ENCODE measurements around the gene GID4. TPM values are rescaled to one million over a fixed set of nuclear protein-coding genes. Genes with fewer than 3 reads are reported as not detected.

The GID4 gene
- total and polyA plus RNA-seq, 9 of the 15 experiments (the other 6 are each of a cell fraction or from before 2014, with no cell fraction given), result 1.2 to 6.4 (median 3.7) TPM

- Histone ChIP-seq H3K9ac (ENCODE audit: insufficient read depth in 1 of 2, low read depth in 2 of 2, low read length in 2 of 2) (no peak overlapping the region), H3K79me2 (ENCODE audit: control insufficient read depth, insufficient read depth, low read length) (peaks cover 24% of the 10 kb centered on the region), H3K4me3 (no peak overlapping the region), H3K27me3 (ENCODE audit: control insufficient read depth in 2 of 2, insufficient read depth in 2 of 2, low read length in 2 of 2) (no peaks in the 10 kb centered on the region), H3K4me1 (replicated peaks in 1 of 2; ENCODE audit: control insufficient read depth in 2 of 2, insufficient read depth in 2 of 2, low read length in 2 of 2) (peaks cover 3 to 13% of the 10 kb centered on the region in 2 experiments; a peak in 4 of 5 replicates), H3K9me3 (replicated peaks; ENCODE audit: control insufficient read depth, insufficient read depth, low read depth, low read length) (no peaks in the 10 kb centered on the region), H2AFZ (ENCODE audit: low read depth, low read length) (no peak overlapping the region), H3K9me1 (ENCODE audit: control insufficient read depth, insufficient read depth, low read length) (no peaks in the 10 kb centered on the region), H3K27ac (ENCODE audit: extremely low read depth, low read depth, low read length) (no peak overlapping the region), H3K4me2 (ENCODE audit: insufficient read depth, low read length) (no peak overlapping the region), H4K20me1 (replicated peaks; ENCODE audit: control insufficient read depth, insufficient read depth, low read length) (no peaks in the 10 kb centered on the region), H3K36me3 (ENCODE audit: control insufficient read depth, insufficient read depth, low read length) (peaks cover 34% of the 10 kb centered on the region; the same call in 2 of the 3 replicates)
- ChIA-PET POLR2A (interaction anchor here (0.6 to 2.2 kb wide), 5 partner anchors 11 to 51 kb away, joined by 3 to 9 read pairs (median 5); no protein-coding TSS in a partner anchor), CTCF (ENCODE audit: low intra/inter-chr PET ratio) (no interaction called here)
- FAIRE-seq (no peak), ATAC-seq (no peak), DNase-seq (ENCODE audit: extremely low read depth in 1 of 4, low spot score in 3 of 4) (no peak)
- in situ Hi-C loops (cut with MboI), result no loop called here
- BruUV-seq (replicated peaks), result no TSS peak
- intact Hi-C loops (cut with micrococcal nuclease), result loop anchor here (5.0 kb wide), 1 partner anchor 47 kb away; no protein-coding TSS in a partner anchor
- no CpG with 5 or more reads among the region's 2 CpGs for WGBS (ENCODE audit: insufficient coverage, low coverage, missing lambda C conversion rate)
- TF ChIP-seq EWSR1 (IDR thresholded peaks at IDR 0.05; ENCODE audit: borderline replicate concordance, low read depth, partially characterized antibody) (no peak), ZNF707 (CRISPR knock-in tag; conservative IDR thresholded peaks at IDR 0.05) (no peak), RBM25 (IDR thresholded peaks at IDR 0.05; ENCODE audit: low read depth, low read length, severe bottlenecking) (peak; percentile 81), PHB (CRISPR knock-in tag; IDR thresholded peaks at IDR 0.05) (no peak), BCOR (IDR thresholded peaks at IDR 0.05) (0 out of 2 replicates have a peak, but pooled peaks have one; percentile 35), ZNF274 (IDR thresholded peaks at IDR 0.05; ENCODE audit: borderline replicate concordance, low read depth, low read length) (no peak), ZNF282 (CRISPR knock-in tag; IDR thresholded peaks at IDR 0.05) (no peak), ZNF445 (CRISPR knock-in tag; IDR thresholded peaks at IDR 0.05; ENCODE audit: low read depth) (no peak), ZNF277 (CRISPR knock-in tag; IDR thresholded peaks at IDR 0.05; ENCODE audit: borderline replicate concordance) (no peak), E2F3 (CRISPR knock-in tag; IDR thresholded peaks at IDR 0.05) (no peak), E2F8 (IDR thresholded peaks at IDR 0.05; ENCODE audit: low read depth, partially characterized antibody) (no peak), TCF3 (CRISPR knock-in tag; IDR thresholded peaks at IDR 0.05) (no peak), RFX5 (IDR thresholded peaks at IDR 0.05; ENCODE audit: low read depth, low read length) (no peak), SPI1 (IDR thresholded peaks at IDR 0.05; ENCODE audit: borderline replicate concordance, low read depth, low read length) (no peak), GABPB1 (CRISPR knock-in tag; IDR thresholded peaks at IDR 0.05) (no peak), THRB (CRISPR knock-in tag; conservative IDR thresholded peaks at IDR 0.05) (no peak)
Observed at GRCh38 chr17:18089613-18090012, 50.4 kb downstream of the GID4 start.
